Ishikawa (cell line): Measurements from ENCODE around the gene SEL1L.

Experiments used
- CEBPB ChIP-seq: IDR thresholded peaks from 2 replicates; pipeline ENCODE4 v1.6.1; 2012
- CREB1 ChIP-seq: IDR thresholded peaks from 2 replicates; pipeline ENCODE4 v1.6.1; 2012; ENCODE audit warnings: low read depth
- EGR1 ChIP-seq: IDR thresholded peaks from 2 replicates; pipeline ENCODE4 v1.6.1; 2012
- EP300 ChIP-seq: IDR thresholded peaks from 2 replicates; pipeline ENCODE4 v1.6.1; 2012; ENCODE audit warnings: borderline replicate concordance
- FOXM1 ChIP-seq: IDR thresholded peaks from 2 replicates; pipeline ENCODE4 v1.6.1; 2012; ENCODE audit warnings: low read depth, borderline replicate concordance
- MAX ChIP-seq: IDR thresholded peaks from 2 replicates; pipeline ENCODE4 v1.6.1; 2012
- NFIC ChIP-seq: IDR thresholded peaks from 2 replicates; pipeline ENCODE4 v1.6.1; 2012
- RAD21 ChIP-seq: IDR thresholded peaks from 2 replicates; pipeline ENCODE4 v1.6.1; 2012; ENCODE audit warnings: low read depth
- TAF1 ChIP-seq: IDR thresholded peaks from 2 replicates; pipeline ENCODE4 v1.6.1; 2012; ENCODE audit warnings: low read depth, mild to moderate bottlenecking
- TCF12 ChIP-seq: IDR thresholded peaks from 2 replicates; pipeline ENCODE4 v1.6.1; 2012; ENCODE audit warnings: low read depth
- TEAD4 ChIP-seq: IDR thresholded peaks from 2 replicates; pipeline ENCODE4 v1.6.1; 2012
- YY1 ChIP-seq: IDR thresholded peaks from 2 replicates; pipeline ENCODE4 v1.6.1; 2012; ENCODE audit warnings: low read depth
- ZBTB7A ChIP-seq: IDR thresholded peaks from 2 replicates; pipeline ENCODE4 v1.6.1; 2012; ENCODE audit warnings: low read depth
- TF ChIP-seq, protein P1 (sequence below): IDR thresholded peaks from 2 replicates; pipeline ENCODE4 v1.6.1; 2012; ENCODE audit warnings: low read depth, mild to moderate bottlenecking
- TF ChIP-seq, protein P2 (sequence below): IDR thresholded peaks from 2 replicates; pipeline ENCODE4 v1.6.1; 2012

SEL1L gene

DNA sequence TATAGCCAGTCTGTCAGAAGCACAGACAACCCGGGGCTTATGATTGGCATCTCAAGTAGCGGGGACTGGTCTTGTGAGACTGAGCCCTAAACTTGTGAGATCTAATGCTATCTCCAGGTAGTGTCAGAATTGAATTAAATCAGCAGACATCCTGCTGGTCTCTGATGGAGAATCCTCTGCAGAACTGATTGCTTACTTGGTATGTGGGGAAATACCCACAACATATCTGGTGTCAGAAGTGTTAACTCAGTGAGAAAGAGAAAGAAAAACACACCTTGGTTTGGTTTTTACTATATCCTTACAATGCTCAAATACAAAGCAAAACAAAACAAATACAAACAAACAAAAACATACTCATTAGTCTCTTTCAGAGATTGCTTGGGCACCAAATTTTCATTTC is 10.0 kb downstream of the SEL1L start:
- TF ChIP-seq ZBTB7A (no peak), MAX (no peak), TEAD4 (no peak), CREB1 (no peak), TAF1 (no peak), YY1 (no peak), CEBPB (no peak)
- TF ChIP-seq, protein P1, sequence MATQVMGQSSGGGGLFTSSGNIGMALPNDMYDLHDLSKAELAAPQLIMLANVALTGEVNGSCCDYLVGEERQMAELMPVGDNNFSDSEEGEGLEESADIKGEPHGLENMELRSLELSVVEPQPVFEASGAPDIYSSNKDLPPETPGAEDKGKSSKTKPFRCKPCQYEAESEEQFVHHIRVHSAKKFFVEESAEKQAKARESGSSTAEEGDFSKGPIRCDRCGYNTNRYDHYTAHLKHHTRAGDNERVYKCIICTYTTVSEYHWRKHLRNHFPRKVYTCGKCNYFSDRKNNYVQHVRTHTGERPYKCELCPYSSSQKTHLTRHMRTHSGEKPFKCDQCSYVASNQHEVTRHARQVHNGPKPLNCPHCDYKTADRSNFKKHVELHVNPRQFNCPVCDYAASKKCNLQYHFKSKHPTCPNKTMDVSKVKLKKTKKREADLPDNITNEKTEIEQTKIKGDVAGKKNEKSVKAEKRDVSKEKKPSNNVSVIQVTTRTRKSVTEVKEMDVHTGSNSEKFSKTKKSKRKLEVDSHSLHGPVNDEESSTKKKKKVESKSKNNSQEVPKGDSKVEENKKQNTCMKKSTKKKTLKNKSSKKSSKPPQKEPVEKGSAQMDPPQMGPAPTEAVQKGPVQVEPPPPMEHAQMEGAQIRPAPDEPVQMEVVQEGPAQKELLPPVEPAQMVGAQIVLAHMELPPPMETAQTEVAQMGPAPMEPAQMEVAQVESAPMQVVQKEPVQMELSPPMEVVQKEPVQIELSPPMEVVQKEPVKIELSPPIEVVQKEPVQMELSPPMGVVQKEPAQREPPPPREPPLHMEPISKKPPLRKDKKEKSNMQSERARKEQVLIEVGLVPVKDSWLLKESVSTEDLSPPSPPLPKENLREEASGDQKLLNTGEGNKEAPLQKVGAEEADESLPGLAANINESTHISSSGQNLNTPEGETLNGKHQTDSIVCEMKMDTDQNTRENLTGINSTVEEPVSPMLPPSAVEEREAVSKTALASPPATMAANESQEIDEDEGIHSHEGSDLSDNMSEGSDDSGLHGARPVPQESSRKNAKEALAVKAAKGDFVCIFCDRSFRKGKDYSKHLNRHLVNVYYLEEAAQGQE: no peak
- TF ChIP-seq, protein P2, sequence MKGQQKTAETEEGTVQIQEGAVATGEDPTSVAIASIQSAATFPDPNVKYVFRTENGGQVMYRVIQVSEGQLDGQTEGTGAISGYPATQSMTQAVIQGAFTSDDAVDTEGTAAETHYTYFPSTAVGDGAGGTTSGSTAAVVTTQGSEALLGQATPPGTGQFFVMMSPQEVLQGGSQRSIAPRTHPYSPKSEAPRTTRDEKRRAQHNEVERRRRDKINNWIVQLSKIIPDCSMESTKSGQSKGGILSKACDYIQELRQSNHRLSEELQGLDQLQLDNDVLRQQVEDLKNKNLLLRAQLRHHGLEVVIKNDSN: no peak

GRCh38 chr14:81523016-81523415 is 10.6 kb downstream of the SEL1L start:
- TF ChIP-seq TCF12: no peak
- no peak for TF ChIP-seq CEBPB
- TF ChIP-seq YY1: no peak
- no peak for TF ChIP-seq TEAD4
- TF ChIP-seq FOXM1: no peak
- TF ChIP-seq, protein P1: no peak
- no peak for TF ChIP-seq EP300
- no peak for TF ChIP-seq EGR1
- TF ChIP-seq TAF1: no peak
- no peak for TF ChIP-seq CREB1
- TF ChIP-seq, protein P2: no peak
- TF ChIP-seq RAD21: no peak
- no peak for TF ChIP-seq MAX
- TF ChIP-seq NFIC: no peak
- no peak for TF ChIP-seq ZBTB7A

GRCh38 chr14:81521356-81521755 is 12.3 kb downstream of the SEL1L start:
- TF ChIP-seq RAD21 (no peak), TCF12 (no peak), TAF1 (no peak), TEAD4 (no peak), YY1 (no peak), CREB1 (no peak), NFIC (no peak), MAX (no peak), FOXM1 (no peak), EP300 (no peak), CEBPB (no peak), EGR1 (no peak), ZBTB7A (no peak)
- TF ChIP-seq, protein P2: no peak
- TF ChIP-seq, protein P1: no peak

- TF ChIP-seq ZBTB7A: no peak
- TF ChIP-seq, protein P1: no peak
- TF ChIP-seq MAX: no peak
- no peak for TF ChIP-seq TEAD4
- TF ChIP-seq CEBPB: no peak
- no peak for TF ChIP-seq EP300
- no peak for TF ChIP-seq YY1
- TF ChIP-seq TAF1: no peak
- TF ChIP-seq EGR1: no peak
These were observed 14.2 kb downstream of the SEL1L start for GRCh38 chr14:81519200-81520011.
